Neural progenitor cell (in vitro differentiated cells): ENCODE results near the gene ANKRD23. TPM values are rescaled to one million over a fixed set of nuclear protein-coding genes. Genes with fewer than 3 reads are reported as not detected.

Experiments used
- DNase-seq: peaks from one replicate; pipeline ENCODE4 v3.0.0-alpha.2; 2016; ENCODE audit warnings: low spot score
- H2AFZ ChIP-seq: fragments of 200-600 bp; sonication (generic); replicated peaks from 2 replicates; pipeline ENCODE4 v1.6.1; 2016; ENCODE audit warnings: antibody characterized with exemption
- H3F3A ChIP-seq: fragments of 200-600 bp; sonication (generic); 2 replicates; pipeline ENCODE4 v1.6.1; 2016; ENCODE audit warnings: antibody characterized with exemption, low read depth
- H3K27ac ChIP-seq: fragments of 200-600 bp; sonication (generic); 2 replicates; pipeline ENCODE4 v1.5.1; 2016; ENCODE audit warnings: mild to moderate bottlenecking
- H3K27me3 ChIP-seq: fragments of 200-600 bp; sonication (generic); 2 replicates; pipeline ENCODE4 v1.6.1; 2016; ENCODE audit warnings: mild to moderate bottlenecking, moderate library complexity
- H3K36me3 ChIP-seq: fragments of 200-600 bp; sonication (generic); 2 replicates; pipeline ENCODE4 v1.5.1; 2016
- H3K4me1 ChIP-seq: fragments of 200-600 bp; sonication (generic); 2 replicates; pipeline ENCODE4 v1.6.1; 2016; ENCODE audit warnings: mixed run types
- H3K4me2 ChIP-seq: fragments of 200-600 bp; sonication (generic); 2 replicates; pipeline ENCODE4 v1.6.1; 2016
- H3K4me3 ChIP-seq: fragments of 200-600 bp; sonication (generic); 2 replicates; pipeline ENCODE4 v1.5.1; 2016
- H3K79me2 ChIP-seq: fragments of 200-600 bp; sonication (generic); 2 replicates; pipeline ENCODE4 v1.6.1; 2016; ENCODE audit warnings: low read depth
- H3K9ac ChIP-seq: fragments of 200-600 bp; sonication (generic); 2 replicates; pipeline ENCODE4 v1.6.1; 2016
- H3K9me3 ChIP-seq: fragments of 200-600 bp; sonication (generic); 2 replicates; pipeline ENCODE4 v1.5.1; 2016; ENCODE audit warnings: low read depth
- H4K20me1 ChIP-seq: fragments of 200-600 bp; sonication (generic); 2 replicates; pipeline ENCODE4 v1.6.1; 2016; ENCODE audit warnings: low read depth
- H3K27ac Mint-ChIP-seq: 3 replicates; pipeline ENCODE4 v1.8.0; 2021; ENCODE audit warnings: mixed read lengths
- H3K27me3 Mint-ChIP-seq: 2 replicates; pipeline ENCODE4 v1.8.0; 2022; ENCODE audit warnings: low read depth, mild to moderate bottlenecking, inconsistent platforms, moderate library complexity, mixed read lengths; ENCODE audit not compliant: insufficient read depth
- H3K36me3 Mint-ChIP-seq: 3 replicates; pipeline ENCODE4 v1.8.0; 2021; ENCODE audit warnings: mixed read lengths
- H3K4me1 Mint-ChIP-seq: 3 replicates; pipeline ENCODE4 v1.8.0; 2021; ENCODE audit warnings: mixed read lengths
- H3K4me3 Mint-ChIP-seq: 3 replicates; pipeline ENCODE4 v1.8.0; 2021; ENCODE audit warnings: mild to moderate bottlenecking, moderate library complexity, mixed read lengths
- H3K9me3 Mint-ChIP-seq: 3 replicates; pipeline ENCODE4 v1.8.0; 2020; ENCODE audit warnings: mixed read lengths
- EZH2 ChIP-seq: fragments of 200-600 bp; sonication (generic); IDR thresholded peaks from 2 replicates; pipeline ENCODE4 v1.6.1; 2017; ENCODE audit warnings: antibody characterized with exemption, mild to moderate bottlenecking, moderate library complexity
- EZH2phosphoT487 ChIP-seq: fragments of 200-600 bp; sonication (generic); IDR thresholded peaks from 2 replicates; pipeline ENCODE4 v1.6.1; 2017; ENCODE audit warnings: antibody characterized with exemption
- total RNA-seq: library from RNA; depleted of rRNA; stranded (reverse); fragments of >200 nt; gene quantifications from 2 replicates; pipeline ENCODE4 v1.2.3, GENCODE V29; 2015; ENCODE audit warnings: low replicate concordance
- TF ChIP-seq, protein P1 (sequence below): fragments of 200-600 bp; sonication (generic); IDR thresholded peaks from 2 replicates; pipeline ENCODE4 v1.5.1; 2017; ENCODE audit warnings: antibody characterized with exemption, mild to moderate bottlenecking

ANKRD23 gene
- total RNA-seq, 1 donor from 2014 or later = 10.8 TPM

DNA sequence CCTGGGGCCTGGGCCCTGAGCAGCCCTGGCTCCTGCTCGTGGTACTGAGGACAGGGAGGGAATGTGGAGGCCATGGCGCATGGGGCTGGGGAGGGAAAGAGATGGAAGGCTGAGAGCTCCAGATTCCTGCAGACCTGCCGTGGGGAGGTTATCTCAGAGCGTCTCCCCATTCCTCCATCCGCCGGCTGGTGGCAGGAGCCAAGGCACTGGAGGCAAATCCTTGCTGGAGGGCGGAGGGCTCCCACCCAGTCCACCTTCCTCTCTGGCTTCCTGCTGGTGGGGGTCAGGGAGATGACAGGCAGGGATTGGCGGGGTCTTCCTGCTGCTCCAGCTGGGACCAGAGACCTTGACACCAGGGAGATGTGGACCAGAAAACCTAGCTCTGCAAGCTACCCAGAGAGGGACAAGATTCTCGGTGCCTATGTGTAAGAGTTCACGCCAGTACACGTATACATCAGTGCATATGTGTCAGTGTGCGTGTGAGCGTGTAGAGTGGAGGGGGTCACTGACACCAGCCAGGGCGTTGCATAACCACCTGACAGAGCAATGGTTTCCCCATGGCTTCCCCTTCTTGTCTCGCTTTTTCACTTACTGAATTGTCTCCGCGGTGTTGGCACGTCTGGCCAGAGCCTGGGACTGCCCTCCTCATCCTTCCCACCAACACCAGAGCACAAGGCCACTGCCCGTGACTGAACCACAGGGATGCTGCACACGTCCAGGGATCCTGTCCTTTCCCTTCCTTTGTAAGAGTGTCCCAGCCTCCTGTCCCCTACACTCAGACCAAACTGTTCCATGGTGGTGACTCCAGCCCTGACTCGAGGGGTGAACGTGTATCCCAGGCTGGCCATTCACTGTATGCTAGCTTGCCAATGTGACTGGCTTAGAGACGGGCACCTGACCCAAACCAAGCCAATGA lies 41.9 kb upstream of the ANKRD23 start:
- H3K79me2 ChIP-seq = no peaks in the 10 kb centered on the region
- no peaks in the 10 kb centered on the region for H3K27me3 ChIP-seq
- peaks cover 25% of the 10 kb centered on the region for H3F3A ChIP-seq
- H3K36me3 ChIP-seq = no peaks in the 10 kb centered on the region
- no peaks in the 10 kb centered on the region for H3K36me3 Mint-ChIP-seq
- DNase-seq = no peak
- peaks cover 9% of the 10 kb centered on the region for H3K27me3 Mint-ChIP-seq
- H4K20me1 ChIP-seq = no peaks in the 10 kb centered on the region
- no peak overlapping the region for H3K4me2 ChIP-seq
- no peaks in the 10 kb centered on the region for H3K9me3 ChIP-seq
- TF ChIP-seq EZH2 (no peak), EZH2phosphoT487 (no peak)
- TF ChIP-seq, protein P1, sequence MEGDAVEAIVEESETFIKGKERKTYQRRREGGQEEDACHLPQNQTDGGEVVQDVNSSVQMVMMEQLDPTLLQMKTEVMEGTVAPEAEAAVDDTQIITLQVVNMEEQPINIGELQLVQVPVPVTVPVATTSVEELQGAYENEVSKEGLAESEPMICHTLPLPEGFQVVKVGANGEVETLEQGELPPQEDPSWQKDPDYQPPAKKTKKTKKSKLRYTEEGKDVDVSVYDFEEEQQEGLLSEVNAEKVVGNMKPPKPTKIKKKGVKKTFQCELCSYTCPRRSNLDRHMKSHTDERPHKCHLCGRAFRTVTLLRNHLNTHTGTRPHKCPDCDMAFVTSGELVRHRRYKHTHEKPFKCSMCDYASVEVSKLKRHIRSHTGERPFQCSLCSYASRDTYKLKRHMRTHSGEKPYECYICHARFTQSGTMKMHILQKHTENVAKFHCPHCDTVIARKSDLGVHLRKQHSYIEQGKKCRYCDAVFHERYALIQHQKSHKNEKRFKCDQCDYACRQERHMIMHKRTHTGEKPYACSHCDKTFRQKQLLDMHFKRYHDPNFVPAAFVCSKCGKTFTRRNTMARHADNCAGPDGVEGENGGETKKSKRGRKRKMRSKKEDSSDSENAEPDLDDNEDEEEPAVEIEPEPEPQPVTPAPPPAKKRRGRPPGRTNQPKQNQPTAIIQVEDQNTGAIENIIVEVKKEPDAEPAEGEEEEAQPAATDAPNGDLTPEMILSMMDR = no peak
- H3K9ac ChIP-seq = no peak overlapping the region
- no peak overlapping the region for H3K4me3 ChIP-seq
- no peaks in the 10 kb centered on the region for H3K9me3 Mint-ChIP-seq
- no peak overlapping the region for H2AFZ ChIP-seq
- peaks cover 44% of the 10 kb centered on the region for H3K4me1 Mint-ChIP-seq
- H3K27ac ChIP-seq = no peak overlapping the region
- H3K4me3 Mint-ChIP-seq = peak overlapping the region; percentile 5
- peak overlapping the region; percentile 96 for H3K27ac Mint-ChIP-seq
- peaks cover 36% of the 10 kb centered on the region for H3K4me1 ChIP-seq

DNA sequence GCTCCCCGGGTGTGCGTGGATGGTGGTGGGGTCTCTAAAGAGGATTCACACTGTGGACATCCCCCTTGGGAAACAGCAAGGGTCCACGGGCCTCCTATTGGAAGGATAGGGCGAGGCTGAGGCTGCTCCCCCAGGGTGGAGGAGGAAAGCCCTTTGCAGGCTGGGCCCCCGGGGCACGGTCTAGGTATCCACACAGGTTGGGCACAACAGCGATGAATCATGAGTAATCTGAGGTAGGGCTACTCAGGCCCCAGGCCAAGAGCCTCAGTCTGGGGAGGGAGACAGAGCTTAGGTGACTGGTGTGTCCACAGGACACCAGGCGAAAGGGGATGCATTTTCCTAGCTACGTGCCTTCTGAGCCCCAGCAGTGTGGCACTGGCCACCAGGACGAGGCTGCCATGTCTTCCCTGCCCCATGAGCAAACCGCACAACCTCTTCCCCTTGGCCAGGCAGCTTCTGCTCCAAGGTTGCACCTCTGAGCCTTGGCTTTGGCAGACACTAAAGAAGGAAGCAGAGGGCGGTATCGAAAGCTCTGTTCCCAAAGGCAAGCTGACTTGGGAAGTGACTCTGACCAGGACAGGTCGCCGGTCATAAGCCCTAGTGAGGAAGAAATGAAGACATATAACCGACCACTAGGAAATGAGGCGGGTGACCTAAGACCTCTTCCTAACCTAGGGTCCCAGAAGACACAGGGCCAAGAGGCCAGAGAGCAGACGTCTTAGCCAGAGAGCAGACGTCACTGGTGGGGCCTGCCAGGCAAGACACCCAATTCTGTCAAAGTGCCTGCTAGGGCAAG lies 40.7 kb upstream of the ANKRD23 start:
- DNase-seq = no peak
- no peaks in the 10 kb centered on the region for H3K79me2 ChIP-seq
- H3K27ac ChIP-seq = no peak overlapping the region
- Mint-ChIP-seq H3K4me1 (peaks cover 46% of the 10 kb centered on the region), H3K36me3 (no peaks in the 10 kb centered on the region), H3K9me3 (no peaks in the 10 kb centered on the region), H3K4me3 (no peak overlapping the region), H3K27ac (peak overlapping the region; percentile 90), H3K27me3 (peaks cover 7% of the 10 kb centered on the region)
- no peaks in the 10 kb centered on the region for H4K20me1 ChIP-seq
- peaks cover 37% of the 10 kb centered on the region for H3K4me1 ChIP-seq
- H3K4me2 ChIP-seq = no peak overlapping the region
- H3K9ac ChIP-seq = no peak overlapping the region
- no peaks in the 10 kb centered on the region for H3K27me3 ChIP-seq
- H3F3A ChIP-seq = peaks cover 26% of the 10 kb centered on the region
- no peak overlapping the region for H3K4me3 ChIP-seq
- TF ChIP-seq EZH2 = no peak
- TF ChIP-seq EZH2phosphoT487 = no peak
- TF ChIP-seq, protein P1 = no peak
- no peaks in the 10 kb centered on the region for H3K9me3 ChIP-seq
- no peaks in the 10 kb centered on the region for H3K36me3 ChIP-seq
- no peak overlapping the region for H2AFZ ChIP-seq

- TF ChIP-seq EZH2phosphoT487 (no peak), EZH2 (no peak)
- TF ChIP-seq, protein P1 = no peak
- Histone ChIP-seq H4K20me1 (no peaks in the 10 kb centered on the region), H3K27ac (no peak overlapping the region), H3F3A (peaks cover 26% of the 10 kb centered on the region), H3K27me3 (no peaks in the 10 kb centered on the region), H3K79me2 (no peaks in the 10 kb centered on the region), H3K9ac (no peak overlapping the region), H3K4me2 (no peak overlapping the region), H3K4me3 (no peak overlapping the region), H2AFZ (no peak overlapping the region), H3K9me3 (no peaks in the 10 kb centered on the region), H3K36me3 (no peaks in the 10 kb centered on the region), H3K4me1 (peaks cover 47% of the 10 kb centered on the region)
- Mint-ChIP-seq H3K27ac (no peak overlapping the region), H3K4me3 (no peak overlapping the region), H3K9me3 (no peaks in the 10 kb centered on the region), H3K27me3 (peaks cover 9% of the 10 kb centered on the region), H3K36me3 (no peaks in the 10 kb centered on the region), H3K4me1 (peaks cover 51% of the 10 kb centered on the region)
- DNase-seq = no peak
Observed at GRCh38 chr2:96883306-96883705, 39.5 kb upstream of the ANKRD23 start.
